GM19324 (cell line): ENCODE data around the gene SIGLEC10.

ENCODE experiments used
- ATAC-seq: cut with Tn5 transposase; IDR thresholded peaks from one replicate; pipeline ENCODE4 v1.9.1; 2021; ENCODE audit warnings: mild to moderate bottlenecking, moderate library complexity; ENCODE audit not compliant: unreplicated experiment, low FRiP score

SIGLEC10 gene

GRCh38 chr19:51367565-51368365, 49.7 kb downstream of the SIGLEC10 start:
- ATAC-seq, result peak; percentile 83

DNA sequence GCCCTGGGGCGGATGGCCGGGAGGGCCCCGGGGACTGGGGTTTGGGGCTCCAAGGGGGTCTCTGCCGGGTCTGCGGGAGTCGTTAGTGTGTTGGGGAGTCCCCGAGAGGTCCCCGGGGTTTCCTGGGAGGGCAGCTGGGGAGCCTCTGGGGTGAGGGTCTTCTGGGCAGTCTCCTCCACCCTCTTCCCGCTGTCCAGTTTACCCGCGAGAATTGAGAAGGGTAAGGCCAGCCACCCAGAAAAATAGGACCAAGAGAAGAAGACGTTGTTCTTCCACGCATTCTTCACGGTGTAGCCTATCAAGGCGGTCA, 50.2 kb downstream of the SIGLEC10 start:
- no peak for ATAC-seq

DNA sequence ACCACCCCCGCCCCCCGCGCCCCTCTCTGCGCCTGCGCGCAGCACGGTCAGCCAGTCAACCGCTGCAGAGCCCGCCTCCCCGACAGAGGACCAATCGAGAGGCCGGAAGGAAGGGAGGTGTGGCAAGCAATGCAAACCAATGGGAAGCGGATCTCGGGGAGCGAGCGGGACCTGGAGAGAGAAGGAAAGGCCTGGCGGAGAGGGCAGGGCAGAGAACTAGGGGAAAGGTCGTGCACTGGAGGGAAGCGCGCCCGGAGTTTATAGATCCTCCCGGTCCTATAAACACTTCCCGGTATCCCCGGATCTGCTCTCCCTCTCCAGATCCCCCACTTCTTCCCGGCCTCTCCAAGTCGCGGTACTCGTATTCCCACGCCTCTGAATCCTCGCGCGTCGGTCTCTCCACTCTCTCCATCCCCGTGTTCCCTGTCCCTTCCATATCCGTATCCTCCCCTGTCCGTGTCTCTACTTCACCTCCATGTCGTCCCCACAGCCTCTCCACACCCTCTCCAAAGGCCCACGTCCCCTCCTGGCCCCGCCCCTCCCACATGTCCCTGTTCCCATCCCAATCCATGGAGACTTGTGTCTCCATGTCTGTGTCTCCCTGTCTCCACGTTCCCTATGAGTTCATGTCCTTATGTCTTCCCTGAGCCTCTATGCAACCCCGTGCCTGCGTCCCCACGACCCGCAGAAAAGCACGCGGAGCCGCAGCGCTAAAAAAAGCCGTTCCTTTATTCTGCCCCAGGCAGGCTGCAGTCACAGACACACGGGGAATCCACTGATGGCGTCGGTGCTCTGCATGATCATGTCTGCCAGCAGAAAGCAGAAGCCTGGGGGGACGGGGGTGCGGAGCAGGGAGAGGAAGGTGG, 50.8 kb downstream of the SIGLEC10 start:
- ATAC-seq, result peak; percentile 58

- ATAC-seq, result no peak
Measured at GRCh38 chr19:51365965-51366388, 51.5 kb downstream of the SIGLEC10 start, which contains the start of gene ETFB. Gene ETFB, minus strand, starts transcription at chr19:51366388. Its CDS starts 62 bp downstream, at chr19:51366326.

- ATAC-seq, result no peak
Measured at GRCh38 chr19:51365211-51365964, 52.1 kb downstream of the SIGLEC10 start.

DNA sequence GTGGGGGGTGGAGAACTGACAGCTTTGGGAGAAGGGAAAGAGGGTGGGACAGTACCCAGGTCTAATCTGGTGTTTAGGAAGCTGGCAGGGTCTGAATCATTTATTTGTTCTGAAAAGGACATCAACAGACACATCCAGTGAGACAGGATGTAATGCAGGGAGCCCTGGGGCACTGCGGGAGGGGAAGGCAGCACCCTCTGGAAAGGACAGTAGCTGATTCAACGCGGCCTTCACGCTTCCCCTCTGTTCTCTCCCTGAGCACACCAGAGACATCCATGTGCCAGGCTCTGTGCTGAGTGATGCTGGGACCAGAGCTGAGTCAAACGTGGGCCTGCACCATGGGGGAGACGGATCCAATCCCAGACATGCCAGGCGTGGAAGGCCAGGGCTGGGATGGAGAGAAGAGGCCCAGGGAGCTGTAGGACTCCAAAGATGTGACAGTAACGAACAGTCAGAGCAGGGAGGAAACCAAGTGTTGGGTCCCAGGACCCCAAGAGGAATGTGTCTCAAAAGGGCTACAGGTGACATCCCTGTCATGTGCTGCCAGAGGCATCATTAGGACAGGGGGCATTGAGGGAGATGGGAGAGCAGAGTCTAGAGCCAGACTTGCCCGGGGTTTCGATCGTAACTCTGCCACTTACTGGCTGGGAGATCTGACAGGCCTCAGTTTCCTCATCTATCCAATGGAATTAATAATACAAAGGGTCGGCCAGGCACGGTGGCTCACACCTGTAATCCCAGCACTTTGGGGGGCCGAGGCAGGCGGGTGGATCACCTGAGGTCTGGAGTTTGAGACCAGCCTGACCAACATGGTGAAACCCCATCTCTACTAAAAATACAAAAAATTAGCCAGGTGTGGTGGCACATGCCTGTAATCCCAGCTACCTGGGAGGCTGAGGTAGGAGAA, 53.0 kb downstream of the SIGLEC10 start:
- ATAC-seq, result no peak

DNA sequence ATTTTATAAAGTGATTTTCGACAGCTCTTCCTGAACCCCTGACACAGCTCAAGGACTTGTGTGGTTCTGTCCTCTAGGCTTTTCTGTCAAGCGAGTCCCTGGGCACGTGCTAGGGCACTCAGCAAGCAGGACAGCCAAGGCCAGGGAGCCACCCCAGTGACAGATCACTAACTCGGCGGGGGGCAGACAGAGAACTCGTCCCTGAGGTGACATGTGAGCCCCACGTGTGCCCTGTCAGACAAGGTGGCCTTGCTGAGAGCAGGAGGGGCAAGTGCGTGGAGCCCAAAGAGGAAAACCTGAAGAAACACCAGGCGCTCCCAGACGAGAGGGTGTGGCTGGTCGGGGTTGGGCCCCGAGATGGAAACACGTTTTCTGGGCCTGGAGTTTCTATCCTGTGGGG, 56.2 kb downstream of the SIGLEC10 start:
- ATAC-seq, result no peak
